ENCODE results near the gene GORAB. TPM values are rescaled to one million over a fixed set of nuclear protein-coding genes. Genes with fewer than 3 reads are reported as not detected.

The GORAB gene
- polyA plus RNA-seq, 3 donors, result 0.86 to 17.5 (median 3.3) TPM

DNA sequence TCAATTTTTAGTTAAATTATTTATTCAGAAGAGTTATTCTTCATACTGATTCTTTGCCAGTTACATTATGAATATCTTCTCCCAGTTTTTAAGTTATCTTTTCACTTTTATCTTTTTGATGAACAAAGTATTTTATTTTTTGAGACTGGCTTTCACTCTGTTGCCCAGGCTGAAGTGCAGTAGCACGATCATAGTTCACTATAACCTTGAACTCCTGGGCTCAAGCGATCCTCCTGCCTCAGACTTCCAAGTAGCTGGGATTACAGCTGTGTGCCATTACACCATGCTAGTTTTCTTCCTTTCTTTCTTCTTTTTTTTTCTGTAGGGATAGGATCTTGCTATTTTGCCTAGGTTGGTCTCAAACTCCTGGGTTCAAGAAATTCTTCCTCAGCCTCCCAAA lies 3.5 kb downstream of the GORAB start:
- TF ChIP-seq, protein P1, sequence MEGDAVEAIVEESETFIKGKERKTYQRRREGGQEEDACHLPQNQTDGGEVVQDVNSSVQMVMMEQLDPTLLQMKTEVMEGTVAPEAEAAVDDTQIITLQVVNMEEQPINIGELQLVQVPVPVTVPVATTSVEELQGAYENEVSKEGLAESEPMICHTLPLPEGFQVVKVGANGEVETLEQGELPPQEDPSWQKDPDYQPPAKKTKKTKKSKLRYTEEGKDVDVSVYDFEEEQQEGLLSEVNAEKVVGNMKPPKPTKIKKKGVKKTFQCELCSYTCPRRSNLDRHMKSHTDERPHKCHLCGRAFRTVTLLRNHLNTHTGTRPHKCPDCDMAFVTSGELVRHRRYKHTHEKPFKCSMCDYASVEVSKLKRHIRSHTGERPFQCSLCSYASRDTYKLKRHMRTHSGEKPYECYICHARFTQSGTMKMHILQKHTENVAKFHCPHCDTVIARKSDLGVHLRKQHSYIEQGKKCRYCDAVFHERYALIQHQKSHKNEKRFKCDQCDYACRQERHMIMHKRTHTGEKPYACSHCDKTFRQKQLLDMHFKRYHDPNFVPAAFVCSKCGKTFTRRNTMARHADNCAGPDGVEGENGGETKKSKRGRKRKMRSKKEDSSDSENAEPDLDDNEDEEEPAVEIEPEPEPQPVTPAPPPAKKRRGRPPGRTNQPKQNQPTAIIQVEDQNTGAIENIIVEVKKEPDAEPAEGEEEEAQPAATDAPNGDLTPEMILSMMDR (IDR thresholded peaks at IDR 0.05), result no peak
- no peak overlapping the region for H3K27ac ChIP-seq (ENCODE audit: low read depth in 1 of 2, low read length in 2 of 2)
- no peaks in the 10 kb centered on the region for H3K9me3 ChIP-seq (replicated peaks in 1 of 2; ENCODE audit: control insufficient read depth in 1 of 2, insufficient read depth in 1 of 2, low read length in 2 of 2)
- peaks cover 15 to 19% of the 10 kb centered on the region in 2 donors for H3K4me1 ChIP-seq (ENCODE audit: control insufficient read depth in 1 of 2, insufficient read depth in 2 of 2, low read length in 2 of 2)
- no peak overlapping the region for H3K4me3 ChIP-seq (replicated peaks in 1 of 3; ENCODE audit: low read depth in 2 of 3, low read length in 3 of 3)
- no peak overlapping the region for H3K4me2 ChIP-seq (replicated peaks; ENCODE audit: extremely low read depth, low read length, poor library complexity, severe bottlenecking)
- intact Hi-C loops (cut with micrococcal nuclease), result loop anchor here in 1 of 2 donors (10.0 kb wide), 2 partner anchors 461 to 641 kb away; partner anchors contain the start of genes KIFAP3 and SCYL3
- no peak overlapping the region for H2AFZ ChIP-seq (ENCODE audit: insufficient read depth, low read depth, low read length, poor library complexity, severe bottlenecking)
- H3K36me3 ChIP-seq (replicated peaks in 1 of 2; ENCODE audit: control insufficient read depth in 1 of 2, insufficient read depth in 2 of 2, low read length in 2 of 2), result peaks cover 12 to 25% of the 10 kb centered on the region in 2 donors
- H4K20me1 ChIP-seq (ENCODE audit: insufficient read depth, low read length), result peaks cover 12% of the 10 kb centered on the region
- 100% methylated on average over 1 of the region's 2 CpGs for WGBS (ENCODE audit: insufficient coverage)
- Mint-ChIP-seq H3K27ac (no peak overlapping the region), H3K9me3 (no peaks in the 10 kb centered on the region), H3K4me3 (no peak overlapping the region), H3K4me1 (peaks cover 17% of the 10 kb centered on the region), H3K36me3 (peaks cover 23 to 30% of the 10 kb centered on the region in 2 donors), H3K27me3 (ENCODE audit: low read depth in 3 of 3) (peaks cover 0 to 2% (median 0%) of the 10 kb centered on the region in 3 donors)
- DNase-seq, result no peak
- H3K27me3 ChIP-seq (ENCODE audit: control insufficient read depth in 2 of 2, insufficient read depth in 2 of 2, low read length in 2 of 2), result no peaks in the 10 kb centered on the region
- H3K9ac ChIP-seq (ENCODE audit: insufficient read depth, low read length, poor library complexity, severe bottlenecking), result no peak overlapping the region
- H3K79me2 ChIP-seq (ENCODE audit: insufficient read depth, low read length), result peaks cover 61% of the 10 kb centered on the region

DNA sequence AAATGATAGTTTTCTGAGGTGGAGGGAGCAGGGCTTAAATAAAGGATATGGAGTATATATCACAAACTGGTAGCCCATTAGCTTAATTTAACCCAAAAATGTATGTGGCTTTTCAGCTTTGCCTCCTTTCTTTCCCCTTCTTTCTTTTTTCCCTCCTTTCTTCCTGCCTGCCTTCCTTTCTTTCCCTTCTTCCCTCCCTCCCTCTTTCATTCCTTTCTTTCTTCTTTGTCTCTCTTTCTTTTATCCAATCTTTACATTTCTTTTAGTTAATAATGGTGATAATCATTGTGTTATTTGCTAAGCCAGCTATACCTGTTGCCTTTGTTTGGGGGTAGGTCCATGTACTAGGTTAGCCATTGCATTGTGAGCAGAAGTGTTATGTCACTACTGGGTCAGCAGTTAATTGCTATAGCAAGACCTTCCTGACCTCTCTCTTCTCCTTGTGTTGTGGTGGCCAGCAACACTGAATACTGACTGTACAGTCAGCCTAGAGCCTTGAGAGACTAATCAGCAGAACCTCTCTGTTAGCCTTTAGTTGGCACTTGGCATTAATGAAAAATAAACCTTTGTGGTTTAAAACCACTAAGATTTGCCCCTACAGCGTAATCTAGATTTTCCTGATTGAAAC lies 5.1 kb downstream of the GORAB start:
- H3K27me3 ChIP-seq (ENCODE audit: control insufficient read depth in 2 of 2, insufficient read depth in 2 of 2, low read length in 2 of 2), result no peaks in the 10 kb centered on the region
- Mint-ChIP-seq H3K27ac (peak overlapping the region in 2 of 7 donors; percentile 17 to 73), H3K9me3 (peaks cover 0 to 3% (median 0%) of the 10 kb centered on the region in 7 donors), H3K4me3 (no peak overlapping the region), H3K4me1 (peaks cover 12% of the 10 kb centered on the region), H3K36me3 (peaks cover 38 to 46% of the 10 kb centered on the region in 2 donors), H3K27me3 (ENCODE audit: low read depth in 3 of 3) (no peaks in the 10 kb centered on the region)
- no peak overlapping the region for H3K4me2 ChIP-seq (replicated peaks; ENCODE audit: extremely low read depth, low read length, poor library complexity, severe bottlenecking)
- H3K4me3 ChIP-seq (replicated peaks in 1 of 3; ENCODE audit: low read depth in 2 of 3, low read length in 3 of 3), result no peak overlapping the region
- H4K20me1 ChIP-seq (ENCODE audit: insufficient read depth, low read length), result peaks cover 12% of the 10 kb centered on the region
- no peak for DNase-seq
- H3K27ac ChIP-seq (ENCODE audit: low read depth in 1 of 2, low read length in 2 of 2), result no peak overlapping the region
- H3K9ac ChIP-seq (ENCODE audit: insufficient read depth, low read length, poor library complexity, severe bottlenecking), result no peak overlapping the region
- intact Hi-C loops (cut with micrococcal nuclease), result loop anchor here in 1 of 2 donors (10.0 kb wide), 2 partner anchors 462 to 642 kb away; partner anchors contain the start of genes KIFAP3 and SCYL3
- peaks cover 11 to 13% of the 10 kb centered on the region in 2 donors for H3K4me1 ChIP-seq (ENCODE audit: control insufficient read depth in 1 of 2, insufficient read depth in 2 of 2, low read length in 2 of 2)
- H2AFZ ChIP-seq (ENCODE audit: insufficient read depth, low read depth, low read length, poor library complexity, severe bottlenecking), result no peak overlapping the region
- TF ChIP-seq, protein P1 (IDR thresholded peaks at IDR 0.05), result no peak
- WGBS (ENCODE audit: insufficient coverage), result no CpG with 5 or more reads among the region's 1 CpG
- H3K36me3 ChIP-seq (replicated peaks in 1 of 2; ENCODE audit: control insufficient read depth in 1 of 2, insufficient read depth in 2 of 2, low read length in 2 of 2), result peaks cover 26 to 41% of the 10 kb centered on the region in 2 donors
- H3K9me3 ChIP-seq (replicated peaks in 1 of 2; ENCODE audit: control insufficient read depth in 1 of 2, insufficient read depth in 1 of 2, low read length in 2 of 2), result no peaks in the 10 kb centered on the region
- peaks cover 61% of the 10 kb centered on the region for H3K79me2 ChIP-seq (ENCODE audit: insufficient read depth, low read length)
